WI38 (cell line): ENCODE results near the gene CGREF1.

ENCODE experiments used
- H3K4me3 ChIP-seq: 2 replicates; pipeline ENCODE4 v1.5.1; 2011; ENCODE audit warnings: low read depth, mild to moderate bottlenecking, control low read depth, low read length
- TF ChIP-seq, protein P1 (sequence below): IDR thresholded peaks from 2 replicates; pipeline ENCODE4 v1.5.1; 2012; ENCODE audit warnings: low read depth, mild to moderate bottlenecking, control low read depth, low read length

CGREF1 gene

DNA sequence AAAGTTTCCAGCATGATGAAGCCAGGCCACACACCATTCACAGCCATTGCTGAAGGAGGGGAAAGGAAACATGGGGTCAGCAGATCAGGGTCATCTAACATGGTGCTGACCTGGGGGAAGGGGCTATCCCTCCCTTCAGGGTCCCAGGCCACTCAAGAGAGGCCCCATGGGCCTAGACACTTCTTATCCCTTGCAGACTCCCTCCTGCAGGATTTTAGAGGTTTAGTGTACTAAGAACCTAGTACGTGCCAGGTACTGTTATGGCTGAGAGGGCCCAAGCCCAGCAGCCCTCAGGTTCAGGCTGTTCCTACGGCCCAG, 23.5 kb downstream of the CGREF1 start:
- no peak overlapping the region for H3K4me3 ChIP-seq
- TF ChIP-seq, protein P1, sequence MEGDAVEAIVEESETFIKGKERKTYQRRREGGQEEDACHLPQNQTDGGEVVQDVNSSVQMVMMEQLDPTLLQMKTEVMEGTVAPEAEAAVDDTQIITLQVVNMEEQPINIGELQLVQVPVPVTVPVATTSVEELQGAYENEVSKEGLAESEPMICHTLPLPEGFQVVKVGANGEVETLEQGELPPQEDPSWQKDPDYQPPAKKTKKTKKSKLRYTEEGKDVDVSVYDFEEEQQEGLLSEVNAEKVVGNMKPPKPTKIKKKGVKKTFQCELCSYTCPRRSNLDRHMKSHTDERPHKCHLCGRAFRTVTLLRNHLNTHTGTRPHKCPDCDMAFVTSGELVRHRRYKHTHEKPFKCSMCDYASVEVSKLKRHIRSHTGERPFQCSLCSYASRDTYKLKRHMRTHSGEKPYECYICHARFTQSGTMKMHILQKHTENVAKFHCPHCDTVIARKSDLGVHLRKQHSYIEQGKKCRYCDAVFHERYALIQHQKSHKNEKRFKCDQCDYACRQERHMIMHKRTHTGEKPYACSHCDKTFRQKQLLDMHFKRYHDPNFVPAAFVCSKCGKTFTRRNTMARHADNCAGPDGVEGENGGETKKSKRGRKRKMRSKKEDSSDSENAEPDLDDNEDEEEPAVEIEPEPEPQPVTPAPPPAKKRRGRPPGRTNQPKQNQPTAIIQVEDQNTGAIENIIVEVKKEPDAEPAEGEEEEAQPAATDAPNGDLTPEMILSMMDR, result no peak

DNA sequence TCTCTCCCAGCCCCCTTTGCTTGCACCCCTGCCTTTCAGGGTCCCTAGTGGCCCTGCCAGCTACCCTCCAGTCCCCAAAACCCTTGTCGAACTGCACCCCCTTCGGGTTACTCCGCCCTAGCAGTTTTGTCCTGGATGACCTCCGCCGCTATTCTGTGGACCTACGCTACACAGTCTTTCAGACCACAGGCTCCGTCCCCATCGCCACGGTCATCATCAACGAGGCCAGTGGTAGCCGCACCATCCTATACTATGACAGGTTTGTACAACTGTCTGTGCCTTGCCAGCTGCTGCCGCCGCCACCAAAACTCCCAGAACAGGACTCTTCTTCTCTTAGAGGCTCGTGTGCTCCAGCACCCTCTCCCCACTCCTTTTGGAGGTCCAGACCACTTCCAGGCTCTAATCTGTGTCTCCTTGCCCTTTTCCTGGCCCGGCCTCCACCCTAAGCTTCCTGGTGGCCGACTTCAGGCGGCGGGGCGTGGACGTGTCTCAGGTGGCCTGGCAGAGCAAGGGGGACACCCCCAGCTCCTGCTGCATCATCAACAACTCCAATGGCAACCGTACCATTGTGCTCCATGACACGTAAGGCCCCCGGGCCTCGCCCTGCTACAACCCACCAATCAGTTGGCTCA, 24.5 kb downstream of the CGREF1 start:
- TF ChIP-seq, protein P1, result no peak
- no peak overlapping the region for H3K4me3 ChIP-seq

DNA sequence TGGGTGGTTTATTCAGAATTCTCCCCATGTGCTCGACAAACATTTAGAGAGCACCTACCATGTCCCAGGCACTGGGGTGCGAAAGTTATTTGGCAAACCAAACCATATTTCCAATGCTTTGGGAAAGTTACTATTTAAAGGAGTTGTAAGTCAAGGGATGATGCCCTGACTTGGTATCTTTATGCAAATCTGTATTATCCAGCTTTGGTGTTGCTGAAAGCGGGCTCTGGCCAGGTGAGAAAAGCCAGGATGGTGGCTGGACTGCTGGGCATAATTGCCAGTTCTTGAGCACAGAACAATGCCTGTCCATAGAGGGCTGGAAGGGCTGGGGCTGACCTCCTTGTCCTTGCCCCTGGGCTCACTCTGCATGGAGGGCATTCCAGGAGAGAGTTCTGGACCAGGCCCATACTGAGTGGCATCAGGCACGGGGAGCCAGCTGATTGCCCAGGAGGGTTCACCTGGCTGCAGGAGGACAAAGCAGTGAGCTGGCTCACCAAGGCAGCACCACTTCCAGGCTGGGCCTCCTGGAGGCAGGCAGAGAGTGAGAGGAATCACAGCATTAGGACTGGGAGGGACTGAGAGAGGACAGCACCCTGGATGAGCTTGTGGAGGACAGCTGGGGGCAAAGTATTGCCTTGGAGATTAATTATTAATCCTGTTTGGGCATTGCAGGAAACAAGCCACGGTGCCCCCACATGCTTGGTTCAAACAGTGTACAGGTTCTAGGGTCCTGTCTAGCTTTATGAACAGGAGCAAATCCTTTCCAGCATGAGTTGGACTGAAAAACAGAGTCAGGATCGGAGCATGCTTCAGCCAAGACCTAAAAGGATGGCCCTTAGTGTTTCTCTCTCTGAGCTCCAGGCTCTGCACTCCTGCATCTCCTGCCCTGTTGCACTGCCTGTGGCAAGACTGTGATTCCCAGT, 25.2 kb downstream of the CGREF1 start:
- TF ChIP-seq, protein P1, result no peak
- H3K4me3 ChIP-seq, result no peak overlapping the region

DNA sequence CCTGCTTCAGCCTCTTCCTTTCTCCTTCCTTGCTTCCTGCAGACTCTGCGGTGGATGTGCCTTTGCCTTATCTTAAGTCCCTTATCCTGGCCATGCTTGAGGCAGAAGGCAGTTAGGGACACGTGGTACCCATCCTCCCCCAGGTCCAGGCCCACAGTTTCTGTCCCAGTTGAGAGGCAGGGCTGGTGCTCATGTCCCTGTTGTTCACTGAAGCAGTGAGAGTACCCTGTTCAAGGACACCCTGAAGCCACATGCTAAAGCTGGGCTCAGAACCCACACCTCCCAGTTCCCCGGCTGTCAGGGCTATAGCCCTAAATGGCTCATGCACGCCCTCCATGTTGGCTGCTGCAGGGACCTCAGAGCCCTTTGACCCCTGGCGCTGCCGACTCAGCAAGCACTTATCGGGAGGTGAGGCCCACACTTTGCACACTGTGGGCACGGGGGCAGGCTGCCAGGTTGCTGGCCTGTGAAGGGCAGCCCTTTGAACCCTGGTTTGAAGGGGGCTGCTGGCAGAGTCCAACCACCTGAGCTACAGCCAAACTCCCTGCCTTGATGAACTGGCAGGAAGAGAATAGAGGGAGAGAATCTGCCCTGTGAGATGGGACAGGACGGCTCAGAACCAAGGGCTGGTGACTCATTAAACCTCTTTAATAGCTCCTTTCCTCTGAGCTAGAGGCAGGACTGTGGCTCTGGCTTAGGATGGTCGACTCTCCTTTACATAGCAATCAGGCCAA, 26.1 kb downstream of the CGREF1 start:
- H3K4me3 ChIP-seq, result no peak overlapping the region
- TF ChIP-seq, protein P1, result no peak

DNA sequence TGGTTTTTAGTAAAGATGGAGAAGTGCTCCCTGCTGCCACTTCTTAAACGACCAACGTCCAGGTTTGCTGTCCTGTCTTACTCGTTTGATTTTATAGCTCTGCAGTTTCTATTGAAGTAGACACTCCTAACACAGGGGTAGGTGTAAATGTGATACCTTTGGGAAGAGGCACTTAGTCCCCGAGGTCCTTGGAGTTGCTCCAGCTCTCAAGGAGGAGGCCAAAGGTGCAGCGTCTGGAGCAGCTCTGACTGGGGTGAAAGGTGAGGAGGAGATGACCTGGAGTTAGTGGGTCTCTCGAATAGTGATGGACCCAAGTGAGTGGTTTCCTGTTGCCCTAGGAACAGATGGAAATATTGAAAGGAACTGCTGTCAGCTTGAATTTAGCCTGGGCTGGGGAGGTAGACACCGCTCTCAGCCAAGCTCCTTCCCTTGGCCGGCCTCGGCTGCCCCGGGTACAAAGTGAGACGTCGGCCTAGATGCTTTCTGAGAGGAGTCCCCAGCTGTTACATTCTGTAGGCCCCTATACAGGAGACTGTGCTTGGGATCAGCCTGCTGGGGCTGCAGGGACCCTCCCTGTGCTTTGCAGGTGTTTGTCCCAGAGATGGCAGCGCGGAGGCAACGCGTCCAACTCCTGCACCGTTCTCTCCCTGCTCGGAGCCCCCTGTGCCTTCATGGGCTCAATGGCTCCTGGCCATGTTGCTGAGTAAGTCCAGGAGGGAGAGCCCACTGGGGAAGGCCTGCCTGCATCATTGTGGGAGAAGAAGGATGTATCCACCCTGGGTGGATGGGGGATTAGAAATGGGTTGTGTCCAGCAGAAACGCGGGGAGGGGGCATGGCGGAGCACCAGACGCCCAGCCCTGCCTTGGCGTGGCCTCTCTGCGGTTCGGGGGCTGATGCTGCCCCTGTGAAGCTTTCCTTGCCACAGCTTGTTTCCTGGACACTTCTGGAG, 26.9 kb downstream of the CGREF1 start:
- TF ChIP-seq, protein P1, result no peak
- no peak overlapping the region for H3K4me3 ChIP-seq

DNA sequence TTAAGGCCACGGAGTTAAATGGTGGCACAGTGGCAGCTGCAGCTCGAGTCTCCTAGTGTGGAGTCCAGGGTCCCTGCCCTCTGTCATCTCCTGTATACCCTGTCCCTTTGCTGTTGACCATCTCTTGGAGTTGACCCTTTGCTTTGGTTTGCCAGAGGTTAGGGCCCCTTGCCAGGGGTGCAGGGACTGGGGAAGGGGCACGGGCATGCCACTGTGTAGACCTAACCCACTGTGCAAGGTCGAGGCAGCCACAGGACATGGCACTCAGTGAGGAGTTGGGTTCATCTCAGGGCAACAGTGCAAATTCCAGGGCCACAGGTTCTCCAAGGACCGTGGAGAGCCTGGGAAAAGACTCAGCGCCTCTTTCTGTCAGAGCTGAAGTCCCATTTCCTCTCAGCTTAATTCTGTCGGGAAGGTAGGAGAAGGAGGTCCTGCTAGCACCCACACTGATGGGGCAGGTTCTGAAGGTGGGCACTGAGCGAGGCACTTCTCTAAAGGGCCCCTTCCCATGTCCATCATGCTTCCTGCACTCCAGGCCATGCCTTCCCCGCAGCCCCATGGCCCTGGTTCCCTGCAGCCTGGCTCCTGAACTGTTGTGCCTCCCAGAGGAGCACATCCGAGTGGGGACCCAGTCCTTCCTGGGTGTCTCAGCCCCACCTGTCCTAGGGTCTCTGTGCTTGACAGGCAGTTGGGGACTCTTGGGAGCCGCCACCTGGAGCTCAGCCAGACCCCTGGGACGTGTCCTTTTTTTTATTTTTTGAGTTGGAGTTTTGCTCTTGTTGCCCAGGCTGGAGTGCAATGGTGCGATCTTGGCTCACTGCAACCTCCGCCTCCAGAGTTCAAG, 29.6 kb downstream of the CGREF1 start:
- no peak overlapping the region for H3K4me3 ChIP-seq
- TF ChIP-seq, protein P1, result no peak
